GM10266 (cell line): ENCODE measurements around the gene LYPD4.

Experiments
- DNase-seq: peaks from one replicate; pipeline ENCODE4 v3.0.0; 2012; ENCODE audit errors: extremely low spot score
- CTCF ChIP-seq: IDR thresholded peaks from 2 replicates; pipeline ENCODE4 v1.5.1; 2012; ENCODE audit warnings: mild to moderate bottlenecking, low read depth; ENCODE audit not compliant: control insufficient read depth, insufficient read depth; ENCODE audit errors: missing control alignments

LYPD4 gene

GRCh38 chr19:41859618-41860418, 15.3 kb upstream of the LYPD4 start, which contains the start of gene RPS19:
Gene RPS19 (plus strand): TSS chr19:41860255. CDS start chr19:41860775, 520 bp downstream.
- DNase-seq = peak; percentile 98
- no peak for TF ChIP-seq CTCF

DNA sequence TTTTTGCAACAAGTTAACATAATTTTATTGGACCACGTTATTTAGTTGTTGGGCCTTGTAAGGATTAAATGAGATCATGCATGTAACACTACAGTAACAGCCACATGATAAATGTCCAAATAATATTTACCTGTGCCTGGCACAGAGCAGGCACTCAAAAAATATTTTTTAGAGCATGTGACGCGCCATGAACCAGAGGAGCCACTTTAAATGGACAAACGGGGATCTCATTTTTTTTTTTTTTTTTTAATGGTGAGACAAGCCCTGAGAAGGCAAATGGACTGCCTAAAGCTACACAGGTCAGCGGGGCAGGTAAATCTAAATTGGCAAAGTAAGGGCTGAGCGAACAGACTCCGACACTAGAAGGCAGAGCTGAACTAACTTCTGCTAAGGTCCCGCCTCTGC, 14.7 kb upstream of the LYPD4 start:
- DNase-seq = no peak
- TF ChIP-seq CTCF = peak; percentile 55

DNA sequence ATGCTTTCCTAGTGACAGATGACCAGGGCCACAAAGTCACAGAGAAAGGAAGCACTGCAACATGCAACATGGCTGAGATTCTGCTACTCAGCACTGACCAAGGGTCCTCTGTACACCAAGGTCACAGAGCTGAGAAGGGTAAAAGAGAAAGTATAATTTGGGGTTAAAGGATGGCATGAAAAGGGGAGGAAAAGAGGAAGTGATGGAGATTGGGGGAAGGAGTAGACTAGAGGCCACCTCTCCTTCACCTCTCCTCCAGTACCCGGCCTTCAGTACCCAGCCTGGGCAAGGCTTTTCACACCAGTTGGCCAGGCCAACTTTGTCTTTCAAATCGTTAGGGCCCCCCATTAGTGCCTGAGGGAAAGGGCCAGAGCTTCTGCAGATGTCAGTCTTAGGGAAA, 9.3 kb upstream of the LYPD4 start:
- TF ChIP-seq CTCF = no peak
- DNase-seq = no peak

GRCh38 chr19:41853344-41853743, 8.9 kb upstream of the LYPD4 start:
- no peak for TF ChIP-seq CTCF

GRCh38 chr19:41851456-41851855, 7.0 kb upstream of the LYPD4 start:
- no peak for TF ChIP-seq CTCF
- DNase-seq = no peak

More at GRCh38 chr19:41853344-41853743, 8.9 kb upstream of the LYPD4 start:
- no peak for DNase-seq

DNA sequence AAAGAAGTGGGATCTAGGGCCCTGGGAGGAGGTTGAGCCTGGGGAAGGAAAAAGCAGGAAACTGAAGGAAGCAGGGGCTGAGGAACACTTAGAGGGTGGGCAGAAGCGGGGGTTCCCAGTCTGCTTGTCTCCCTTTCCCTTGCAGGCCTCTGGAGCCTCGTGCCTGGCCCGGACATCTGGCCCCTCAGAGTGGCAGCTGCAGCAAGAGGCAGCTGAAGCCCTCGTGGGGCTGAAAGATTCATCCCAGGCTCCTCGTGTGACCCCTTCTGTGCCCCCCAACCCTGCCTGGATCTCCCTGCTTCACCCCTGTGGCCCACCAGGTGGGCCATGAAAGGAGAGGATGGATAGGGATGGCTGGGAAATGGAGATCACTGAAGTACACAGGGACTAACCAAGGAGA, 5.9 kb upstream of the LYPD4 start:
- no peak for DNase-seq
- no peak for TF ChIP-seq CTCF

GRCh38 chr19:41849067-41849466, 4.6 kb upstream of the LYPD4 start:
- TF ChIP-seq CTCF = no peak
- no peak for DNase-seq
